GM19193 (cell line): Measurements from ENCODE around the gene PNKD.

ENCODE experiments used
- POLR2A ChIP-seq: IDR thresholded peaks from 4 replicates; pipeline ENCODE4 v1.6.1; 2011; ENCODE audit not compliant: insufficient read depth, insufficient read length; ENCODE audit errors: extremely low read depth

PNKD gene

DNA sequence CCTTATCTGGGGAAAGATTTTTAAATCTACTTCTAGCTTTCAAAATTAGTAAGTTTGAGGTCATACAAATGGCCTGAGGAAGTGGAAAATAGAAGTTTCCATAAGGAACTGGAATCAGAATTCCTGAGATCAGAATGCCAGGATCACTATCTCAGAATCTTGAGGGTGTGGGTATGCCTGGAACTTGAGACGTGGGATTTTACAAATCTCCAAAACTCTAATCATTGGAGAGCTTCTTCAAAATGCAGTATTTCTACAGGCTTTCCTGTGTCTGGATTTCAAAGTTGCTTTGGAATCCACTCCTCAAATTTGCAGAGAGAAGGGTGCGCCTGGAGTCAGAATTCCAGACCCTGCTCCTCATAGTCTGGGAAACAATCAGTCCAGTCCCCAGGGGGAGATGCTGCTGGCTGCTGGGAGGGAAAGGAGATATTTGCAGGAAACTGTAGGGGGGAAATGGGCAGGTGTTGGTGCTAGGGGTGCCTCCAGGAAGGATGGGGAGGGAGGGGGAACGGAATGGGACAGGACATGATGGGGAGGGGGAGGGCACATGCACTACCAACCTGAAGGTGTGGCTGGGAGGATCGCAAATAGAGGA, 55.3 kb downstream of the PNKD start:
- TF ChIP-seq POLR2A = no peak

GRCh38 chr2:218326315-218326714, 56.0 kb downstream of the PNKD start:
- TF ChIP-seq POLR2A = no peak

DNA sequence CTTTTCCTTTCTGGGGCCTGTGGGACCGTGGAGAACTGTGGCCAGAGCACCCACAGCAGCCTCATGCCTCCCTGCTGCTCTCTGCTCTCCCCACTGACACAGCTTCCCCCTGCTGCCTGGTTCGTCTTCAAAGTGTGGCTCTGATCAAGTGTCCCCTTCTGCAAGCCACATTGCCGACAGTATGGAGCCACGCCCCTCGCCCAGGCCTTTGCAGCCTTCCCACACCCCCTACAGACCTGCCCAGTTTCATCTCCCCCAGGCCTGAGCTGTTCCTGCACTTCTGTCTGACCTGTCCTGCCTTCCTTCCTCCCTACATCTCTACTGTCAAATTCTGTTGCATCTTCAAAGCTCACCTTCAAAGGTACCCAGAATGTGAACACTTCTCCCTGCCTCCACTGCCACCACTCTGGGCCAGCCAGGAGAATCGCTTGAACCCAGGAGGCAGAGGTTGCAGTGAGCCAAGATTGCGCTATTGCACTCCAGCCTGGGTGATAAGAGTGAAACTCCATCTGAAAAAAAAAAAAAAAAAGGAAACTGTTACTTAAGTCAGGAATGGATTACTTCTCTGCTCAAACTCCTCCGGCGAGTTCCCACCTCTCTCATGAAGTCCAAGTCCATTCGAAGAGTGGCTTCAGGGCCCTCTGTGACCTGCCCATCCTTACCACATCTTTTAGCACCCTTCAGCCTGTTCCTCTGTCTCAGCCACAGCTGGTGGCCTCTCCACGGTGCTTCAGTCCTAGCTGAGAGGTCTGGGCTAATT, 57.3 kb downstream of the PNKD start:
- TF ChIP-seq POLR2A = no peak

- no peak for TF ChIP-seq POLR2A
These were observed 58.0 kb downstream of the PNKD start for GRCh38 chr2:218328294-218328693.

GRCh38 chr2:218329027-218329825, 58.9 kb downstream of the PNKD start:
- TF ChIP-seq POLR2A = no peak

DNA sequence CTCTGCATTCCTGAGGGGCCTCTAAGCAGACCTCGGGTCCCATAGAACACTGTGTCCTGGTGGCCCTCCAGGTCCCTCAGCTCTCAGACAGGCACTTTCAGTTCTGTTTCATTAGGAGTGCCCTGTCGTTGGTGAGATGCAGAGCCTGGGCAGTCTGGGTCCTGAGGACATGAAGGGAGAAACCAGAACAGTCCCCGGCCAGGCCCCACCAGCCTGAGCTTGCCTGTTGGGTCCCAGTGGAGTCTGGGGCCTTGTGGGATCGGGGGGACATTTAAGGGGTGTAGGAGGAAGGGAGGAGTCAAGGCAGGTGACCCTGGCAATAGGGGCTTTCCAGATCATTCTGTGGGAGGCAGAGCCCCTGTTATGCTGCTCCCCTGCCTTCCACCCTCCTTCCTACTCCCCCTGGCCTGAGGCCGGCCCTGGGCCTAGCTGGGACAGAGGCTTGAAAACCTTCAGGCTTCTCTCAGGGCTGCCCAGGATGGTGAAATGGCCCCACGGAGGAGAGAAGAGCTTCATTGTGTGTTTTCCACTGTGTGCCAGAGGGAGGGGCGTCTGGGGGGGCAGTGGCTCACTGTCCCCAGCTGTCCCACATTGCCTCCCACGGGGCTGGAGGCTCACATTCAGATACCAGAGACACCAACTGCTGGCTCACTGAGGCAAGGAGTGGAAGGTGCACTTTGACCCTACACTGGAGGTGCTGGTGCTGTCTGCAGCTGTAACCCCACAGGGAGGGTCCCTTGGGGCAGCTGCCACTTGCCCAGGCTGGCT, 59.7 kb downstream of the PNKD start:
- TF ChIP-seq POLR2A = peak; percentile 73

GRCh38 chr2:218331745-218332144, 61.4 kb downstream of the PNKD start:
- no peak for TF ChIP-seq POLR2A

- no peak for TF ChIP-seq POLR2A
These were observed 62.0 kb downstream of the PNKD start for GRCh38 chr2:218332288-218332687.

DNA sequence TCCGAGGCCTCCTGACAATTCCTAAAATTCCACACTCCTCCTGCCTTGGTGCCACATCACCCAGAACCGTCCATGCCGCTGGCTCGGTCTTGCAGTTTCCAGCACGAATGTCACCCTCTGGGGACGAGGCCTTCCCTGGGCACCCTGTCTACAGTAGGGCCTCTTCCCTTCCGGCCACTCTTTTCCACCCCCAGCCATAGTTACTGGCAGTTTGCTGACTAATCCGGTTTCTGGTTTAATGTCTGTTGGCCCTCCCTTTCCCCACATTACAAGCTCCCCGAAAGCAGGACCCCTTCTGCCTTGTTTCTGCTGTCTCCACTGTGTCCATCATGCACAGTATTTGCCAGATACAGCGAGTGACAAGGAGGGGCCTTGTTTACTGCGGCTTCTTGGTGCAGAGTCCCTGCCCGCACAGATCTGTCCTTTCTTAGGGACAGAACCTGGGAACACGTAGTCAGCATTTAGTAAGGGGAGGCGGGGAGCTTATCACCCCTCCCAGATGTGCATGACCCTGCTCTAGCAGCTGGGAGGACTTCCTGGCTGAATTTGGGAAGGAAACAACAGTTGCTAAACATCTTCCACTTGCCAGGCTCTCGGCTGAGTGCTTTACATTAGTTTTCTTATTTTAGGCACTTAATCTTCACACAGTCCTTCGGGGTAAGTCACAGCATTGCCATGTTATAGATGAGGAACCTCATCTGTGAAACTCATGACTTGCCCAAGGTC, 62.8 kb downstream of the PNKD start:
- peak; percentile 23 for TF ChIP-seq POLR2A

- TF ChIP-seq POLR2A = no peak
These were observed 64.2 kb downstream of the PNKD start for GRCh38 chr2:218334531-218334930.

- TF ChIP-seq POLR2A = no peak
These were observed 70.3 kb downstream of the PNKD start for GRCh38 chr2:218340656-218341055.

GRCh38 chr2:218341381-218341780, 71.1 kb downstream of the PNKD start:
- no peak for TF ChIP-seq POLR2A

DNA sequence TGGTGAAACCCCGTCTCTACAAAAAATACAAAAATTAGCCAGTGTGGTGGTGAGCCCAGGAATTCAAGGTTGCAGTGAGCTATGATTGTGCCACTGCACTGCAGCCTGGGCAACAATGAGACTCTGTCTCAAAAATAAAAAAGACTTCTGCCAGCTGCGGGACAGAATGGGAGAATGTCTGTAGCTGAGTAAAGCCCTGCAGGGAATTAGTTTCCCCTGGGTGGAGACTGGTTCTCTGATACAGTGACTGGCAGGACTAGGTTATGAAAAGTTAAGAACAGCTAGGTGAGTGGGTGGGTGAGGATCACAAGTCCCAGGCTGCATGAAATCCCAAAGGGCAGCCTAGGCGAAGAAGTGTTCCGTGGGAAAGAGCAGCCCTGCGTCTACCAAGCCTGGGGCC, 72.5 kb downstream of the PNKD start:
- no peak for TF ChIP-seq POLR2A

- no peak for TF ChIP-seq POLR2A
These were observed 73.3 kb downstream of the PNKD start for GRCh38 chr2:218343591-218343990.

DNA sequence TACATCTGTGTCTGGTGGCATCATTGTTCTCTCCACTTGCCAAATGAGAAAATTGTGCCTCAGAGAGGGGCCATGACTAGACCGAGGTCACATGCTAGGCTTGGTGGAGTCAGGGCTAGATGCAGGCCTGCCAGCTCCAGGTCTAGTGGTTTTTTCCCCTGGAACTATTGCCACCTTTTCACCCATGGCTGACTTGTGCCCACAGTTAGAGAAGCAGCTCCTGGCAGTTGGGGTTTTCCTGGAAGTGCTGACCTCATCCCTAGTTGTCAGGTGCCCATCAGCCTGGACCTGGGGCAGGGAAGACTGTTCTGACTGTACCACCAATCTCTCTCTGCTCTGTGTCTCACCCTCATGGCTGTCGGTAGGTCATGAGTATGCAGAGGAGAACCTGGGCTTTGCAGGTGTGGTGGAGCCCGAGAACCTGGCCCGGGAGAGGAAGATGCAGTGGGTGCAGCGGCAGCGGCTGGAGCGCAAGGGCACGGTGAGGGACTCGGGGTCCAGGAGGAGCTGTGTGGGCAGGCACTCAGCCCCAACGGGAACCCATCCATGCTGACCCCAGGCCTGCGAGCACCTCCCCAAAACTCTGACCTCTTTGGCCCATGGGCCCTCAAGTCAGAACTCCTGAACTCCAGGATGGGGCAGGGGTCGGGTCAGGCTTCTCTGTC, 73.9 kb downstream of the PNKD start:
- TF ChIP-seq POLR2A = no peak
